ENCODE data around the gene LHB. TPM values are rescaled to one million over a fixed set of nuclear protein-coding genes. Genes with fewer than 3 reads are reported as not detected.

LHB gene
- polyA plus RNA-seq, 1 donor (not counting 4 experiments of a cell fraction or from before 2014, with no cell fraction given) = not detected

GRCh38 chr19:49004133-49004532 lies 12.8 kb downstream of the LHB start:
- H3K4me3 ChIP-seq (ENCODE audit: control insufficient read depth in 2 of 3, extremely low read depth in 1 of 3, insufficient read depth in 2 of 3, low read depth in 1 of 3, low read length in 3 of 3) = no peak overlapping the region
- no peak overlapping the region for H3K9ac ChIP-seq (ENCODE audit: control insufficient read depth, extremely low read depth, insufficient read depth, low read length)
- no peak overlapping the region for H2AFZ ChIP-seq (ENCODE audit: control insufficient read depth, low read length)
- no peak for TF ChIP-seq CTCF (optimal IDR thresholded peaks at IDR 0.05 in 1 of 3, IDR thresholded peaks at IDR 0.05 in 1 of 3, conservative IDR thresholded peaks at IDR 0.05 in 1 of 3; ENCODE audit: extremely low read depth in 1 of 3, insufficient read depth in 2 of 3, low read length in 3 of 3)
- TF ChIP-seq EZH2 (IDR thresholded peaks at IDR 0.05; ENCODE audit: low read length) = no peak
- H3K79me2 ChIP-seq (ENCODE audit: control insufficient read depth, insufficient read depth, low read length) = peaks cover 3% of the 10 kb centered on the region
- H3K27me3 ChIP-seq (ENCODE audit: control insufficient read depth, extremely low read depth, insufficient read depth, low read length) = no peaks in the 10 kb centered on the region
- H3K9me3 ChIP-seq (ENCODE audit: control insufficient read depth, low read depth, low read length) = no peaks in the 10 kb centered on the region
- H3K36me3 ChIP-seq (ENCODE audit: control insufficient read depth in 2 of 2, extremely low read depth in 1 of 2, insufficient read depth in 2 of 2, low read length in 2 of 2) = peaks cover 29 to 32% of the 10 kb centered on the region in 2 experiments
- DNase-seq (ENCODE audit: low read depth, low spot score) (no peak), FAIRE-seq (no peak)
- H3K27ac ChIP-seq (ENCODE audit: control insufficient read depth, insufficient read depth, low read length) = no peak overlapping the region
- dilution Hi-C loops (cut with MboI; ENCODE audit: extremely low pct_ligation_motif_present, low sequenced_read_pairs) = no loop called here
- no peaks in the 10 kb centered on the region for H4K20me1 ChIP-seq (ENCODE audit: control insufficient read depth, extremely low read depth, insufficient read depth, low read length)
- H3K4me2 ChIP-seq (ENCODE audit: control insufficient read depth, extremely low read depth, insufficient read depth, low read depth, low read length) = no peak overlapping the region
- H3K9me1 ChIP-seq (ENCODE audit: control insufficient read depth, extremely low read depth, insufficient read depth, low read length) = no peaks in the 10 kb centered on the region
- H3K4me1 ChIP-seq (ENCODE audit: control insufficient read depth, extremely low read depth, insufficient read depth, low read length) = no peaks in the 10 kb centered on the region

GRCh38 chr19:48999481-49000325 lies 17.2 kb downstream of the LHB start:
- Histone ChIP-seq H4K20me1 (ENCODE audit: control insufficient read depth, extremely low read depth, insufficient read depth, low read length) (no peaks in the 10 kb centered on the region), H3K9me1 (ENCODE audit: control insufficient read depth, extremely low read depth, insufficient read depth, low read length) (peaks cover 3% of the 10 kb centered on the region), H3K4me3 (ENCODE audit: control insufficient read depth in 2 of 3, extremely low read depth in 1 of 3, insufficient read depth in 2 of 3, low read depth in 1 of 3, low read length in 3 of 3) (no peak overlapping the region), H3K79me2 (ENCODE audit: control insufficient read depth, insufficient read depth, low read length) (peaks cover 36% of the 10 kb centered on the region), H3K27me3 (ENCODE audit: control insufficient read depth, extremely low read depth, insufficient read depth, low read length) (no peaks in the 10 kb centered on the region), H3K9ac (ENCODE audit: control insufficient read depth, extremely low read depth, insufficient read depth, low read length) (no peak overlapping the region), H2AFZ (ENCODE audit: control insufficient read depth, low read length) (no peak overlapping the region), H3K4me2 (ENCODE audit: control insufficient read depth, extremely low read depth, insufficient read depth, low read depth, low read length) (no peak overlapping the region), H3K9me3 (ENCODE audit: control insufficient read depth, low read depth, low read length) (no peaks in the 10 kb centered on the region), H3K4me1 (ENCODE audit: control insufficient read depth, extremely low read depth, insufficient read depth, low read length) (peaks cover 7% of the 10 kb centered on the region), H3K27ac (ENCODE audit: control insufficient read depth, insufficient read depth, low read length) (no peak overlapping the region), H3K36me3 (ENCODE audit: control insufficient read depth in 2 of 2, extremely low read depth in 1 of 2, insufficient read depth in 2 of 2, low read length in 2 of 2) (peaks cover 16 to 25% of the 10 kb centered on the region in 2 experiments)
- FAIRE-seq = peak; percentile 51
- DNase-seq (ENCODE audit: low read depth, low spot score) = no peak
- TF ChIP-seq EZH2 (IDR thresholded peaks at IDR 0.05; ENCODE audit: low read length) (no peak), CTCF (optimal IDR thresholded peaks at IDR 0.05 in 1 of 3, IDR thresholded peaks at IDR 0.05 in 1 of 3, conservative IDR thresholded peaks at IDR 0.05 in 1 of 3; ENCODE audit: extremely low read depth in 1 of 3, insufficient read depth in 2 of 3, low read length in 3 of 3) (peak; percentile 81 to 94 (median 88))
- dilution Hi-C loops (cut with MboI; ENCODE audit: extremely low pct_ligation_motif_present, low sequenced_read_pairs) = no loop called here

Data from keratinocyte (primary cell).